HG03439 (cell line): Measurements from ENCODE around the gene ACVR1B.

Experiments
- ATAC-seq: cut with Tn5 transposase; IDR thresholded peaks from one replicate; pipeline ENCODE4 v1.9.1; 2021; ENCODE audit warnings: mild to moderate bottlenecking, moderate library complexity; ENCODE audit not compliant: unreplicated experiment

The ACVR1B gene

DNA sequence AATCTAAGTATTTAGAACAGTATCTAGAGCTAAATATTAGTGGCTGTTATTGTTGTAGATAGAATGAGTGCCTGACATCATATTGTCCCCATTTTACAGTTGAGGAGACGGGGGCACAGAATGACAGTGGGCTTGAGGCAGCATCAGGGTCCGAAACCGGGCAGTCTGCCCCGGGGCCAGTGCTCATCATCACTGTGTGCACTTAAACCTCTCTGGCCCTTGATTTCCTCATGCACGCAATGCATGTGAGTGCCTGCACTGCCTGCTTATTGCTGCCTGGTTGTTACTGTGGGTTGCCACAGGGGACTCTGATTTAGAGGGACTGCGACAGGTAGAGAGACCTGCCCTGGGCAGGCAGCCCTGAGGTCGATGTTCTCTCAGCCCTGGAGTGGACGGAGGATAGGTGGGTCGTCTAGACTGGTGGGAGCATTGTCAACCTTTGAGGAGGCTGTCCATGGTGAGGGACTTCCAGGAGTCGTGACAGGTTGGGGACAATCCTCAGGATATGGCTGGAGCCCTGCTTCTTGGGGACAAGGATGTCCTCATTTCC lies 34.4 kb upstream of the ACVR1B start:
- no peak for ATAC-seq

GRCh38 chr12:51917746-51918453 lies 33.6 kb upstream of the ACVR1B start:
- ATAC-seq, result no peak

DNA sequence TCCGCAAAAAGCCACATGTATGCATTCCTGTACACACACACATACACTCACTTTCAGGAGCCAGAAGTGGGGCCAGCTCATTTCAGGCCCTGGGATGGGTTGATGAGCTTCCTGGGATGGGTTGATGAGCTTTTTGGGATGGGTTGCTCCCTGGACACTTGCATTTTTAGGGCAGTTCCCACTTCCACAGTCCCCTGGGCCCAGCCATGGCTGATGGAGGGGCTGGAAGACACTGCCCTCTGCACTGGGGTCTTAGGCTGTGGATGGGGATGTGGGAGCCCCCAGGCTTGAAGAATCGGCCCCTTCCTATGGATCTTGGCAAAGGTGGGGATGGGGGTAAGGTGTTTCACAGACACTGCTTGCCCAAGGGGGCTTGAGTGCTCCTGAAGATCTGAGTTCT lies 31.5 kb upstream of the ACVR1B start:
- no peak for ATAC-seq

DNA sequence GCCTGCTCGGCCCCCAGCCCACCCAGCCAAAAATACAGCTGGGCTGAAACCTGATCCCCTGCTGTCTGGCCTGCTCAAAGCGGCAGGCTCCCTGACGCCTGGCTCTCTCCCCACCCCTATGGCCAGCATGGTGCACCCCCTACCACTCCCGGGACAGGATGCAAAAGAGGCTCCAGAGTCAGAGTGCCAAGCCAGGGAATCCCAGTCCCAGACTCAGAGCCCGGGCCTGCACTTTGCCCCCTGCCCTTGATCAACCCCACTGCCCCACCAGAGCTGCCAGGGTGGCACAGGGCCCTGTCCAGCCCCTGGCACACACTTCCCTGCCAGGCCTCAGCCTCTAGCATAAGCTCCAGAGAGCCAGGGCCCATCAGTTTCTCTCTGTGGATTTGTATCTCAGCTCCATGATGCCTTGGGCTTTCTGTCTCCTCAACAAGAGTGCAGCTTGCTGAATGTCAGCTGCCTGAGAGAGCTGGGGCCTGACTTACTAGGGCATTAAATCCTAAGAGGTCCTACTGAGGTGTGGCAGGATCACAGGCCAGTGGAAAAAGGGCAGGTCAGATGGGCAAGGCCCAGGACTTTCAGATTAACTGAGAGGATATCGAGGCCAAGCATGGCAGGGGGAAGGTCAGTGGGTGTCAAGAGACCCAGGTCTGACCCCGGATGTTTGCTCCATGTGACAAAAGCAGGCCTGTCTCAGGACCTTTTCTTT lies 30.3 kb upstream of the ACVR1B start:
- ATAC-seq, result no peak

GRCh38 chr12:51922146-51922545 lies 29.4 kb upstream of the ACVR1B start:
- no peak for ATAC-seq

GRCh38 chr12:51922762-51923505 lies 28.6 kb upstream of the ACVR1B start:
- ATAC-seq, result no peak

DNA sequence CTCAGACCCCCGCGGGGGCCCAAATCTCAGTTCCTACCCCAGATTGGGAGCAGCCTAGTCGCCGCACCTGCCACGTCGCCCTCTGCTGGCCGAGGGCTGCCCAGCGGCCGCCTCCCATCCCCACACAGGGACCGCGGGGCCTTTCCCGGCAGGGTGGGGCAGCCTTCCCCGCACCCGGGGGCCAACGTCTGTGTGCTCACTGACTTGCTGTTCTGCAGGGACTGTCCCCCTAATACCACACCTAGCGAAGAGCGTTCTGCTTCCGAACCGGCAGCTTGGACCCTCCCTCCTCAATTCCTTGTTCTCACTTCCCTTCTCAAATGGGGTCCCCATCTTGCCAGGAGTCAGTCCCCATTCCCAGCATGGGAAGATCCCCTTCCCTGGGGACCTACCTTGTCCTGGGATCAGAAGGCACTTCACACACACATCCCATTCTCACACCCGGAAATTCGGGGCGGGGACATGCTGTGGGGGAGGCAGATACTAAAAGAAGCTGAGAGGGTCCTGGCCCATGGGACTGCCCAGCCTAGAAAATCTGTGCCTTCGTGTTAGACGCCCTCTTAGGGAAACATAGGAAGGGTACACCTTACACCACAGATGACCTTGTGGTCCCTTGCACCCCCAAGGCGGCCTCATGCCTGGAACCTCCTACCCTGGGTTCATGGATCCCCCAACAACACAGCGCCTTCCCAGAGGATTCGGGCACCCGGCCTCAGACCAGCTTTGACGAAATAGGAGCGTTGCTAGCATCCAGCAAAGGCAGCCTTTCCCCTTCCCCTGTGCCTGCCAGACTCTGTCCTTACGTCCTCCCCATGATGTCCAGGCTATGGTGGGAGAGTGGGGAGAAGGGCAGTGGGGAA lies 27.8 kb upstream of the ACVR1B start:
- no peak for ATAC-seq

- ATAC-seq, result peak; percentile 44
Observed at GRCh38 chr12:51924551-51925319, 26.8 kb upstream of the ACVR1B start.

DNA sequence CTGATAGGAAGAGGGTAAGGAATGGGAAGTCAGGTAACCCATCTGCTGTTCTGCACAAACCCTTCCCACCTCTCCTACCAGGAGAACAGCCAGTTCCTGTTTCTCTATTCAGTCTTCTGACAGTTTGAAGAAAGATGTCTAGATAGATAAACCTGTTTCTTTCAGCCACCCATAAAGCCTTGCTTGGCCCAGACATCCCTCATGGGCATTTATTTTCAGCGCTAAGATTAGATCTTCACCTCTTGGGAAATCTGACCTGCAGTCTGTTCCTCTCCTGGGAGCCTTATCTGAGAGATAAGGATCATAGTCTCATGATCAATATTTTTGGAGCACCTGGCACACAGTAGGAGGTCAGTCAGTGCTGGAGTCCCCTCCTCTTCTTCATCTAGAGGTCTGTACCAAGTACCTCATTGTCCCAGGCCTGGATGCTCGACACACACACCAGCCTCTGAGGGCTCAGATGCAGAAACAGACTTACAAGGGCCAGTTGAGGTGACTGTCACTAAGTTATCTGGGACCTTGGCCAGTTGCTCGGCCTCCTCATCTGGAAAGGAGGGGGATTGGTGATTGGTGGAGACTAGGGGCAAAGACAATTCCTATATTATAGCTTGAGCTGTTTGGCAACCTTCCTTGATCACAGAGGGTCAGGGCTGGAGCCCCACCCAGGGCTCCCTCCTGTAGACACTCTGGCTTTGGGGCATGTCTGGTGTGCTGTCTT lies 26.0 kb upstream of the ACVR1B start:
- no peak for ATAC-seq

DNA sequence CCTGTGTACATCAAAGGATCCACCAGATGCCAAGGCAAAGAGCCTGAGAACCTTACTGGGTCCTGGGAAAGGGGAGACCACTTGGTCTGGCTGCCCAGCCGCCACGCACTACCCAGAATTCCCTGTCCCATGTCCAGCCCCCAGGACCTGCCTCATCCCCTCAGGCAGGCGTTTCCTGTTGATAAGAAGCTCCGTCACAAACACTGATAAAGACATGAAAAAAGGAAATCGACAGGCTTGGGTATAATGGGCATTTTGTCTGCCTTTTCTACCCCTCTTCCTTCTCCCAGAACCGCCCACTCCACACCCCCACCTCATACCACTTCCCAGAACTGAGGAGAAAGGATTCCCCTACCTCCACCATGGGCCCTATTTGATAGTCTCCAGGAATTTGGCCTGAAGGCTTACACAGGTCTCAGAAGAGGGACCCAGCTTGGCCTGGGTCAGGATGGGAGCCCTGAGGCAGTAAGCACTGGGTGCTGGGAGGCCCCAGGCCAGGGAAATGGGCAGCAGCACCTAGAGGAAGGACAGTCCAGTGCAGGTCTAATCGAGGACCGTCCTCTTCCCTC lies 25.4 kb upstream of the ACVR1B start:
- ATAC-seq, result no peak

- ATAC-seq, result no peak
Observed at GRCh38 chr12:51926718-51927117, 24.8 kb upstream of the ACVR1B start.

GRCh38 chr12:51932218-51933076 lies 19.1 kb upstream of the ACVR1B start:
- no peak for ATAC-seq

DNA sequence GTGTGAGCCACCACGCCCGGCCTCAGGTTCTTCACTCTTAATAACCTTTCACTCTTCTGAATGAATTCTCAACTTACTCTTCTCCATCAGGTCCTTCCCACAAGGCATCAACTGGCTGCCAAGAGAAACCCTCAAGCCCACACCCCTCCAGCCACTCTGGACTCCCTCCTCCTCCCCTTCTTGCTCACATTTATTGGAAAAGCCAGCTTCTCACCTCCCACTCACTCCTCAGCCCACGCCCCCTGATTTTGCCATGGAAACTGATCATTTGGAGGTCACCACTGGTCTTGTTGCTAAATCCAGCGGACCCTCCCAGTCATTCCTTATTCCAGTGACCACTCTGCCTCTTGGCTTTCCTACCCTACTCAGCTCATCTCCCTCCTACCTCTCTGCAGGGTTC lies 17.4 kb upstream of the ACVR1B start:
- ATAC-seq, result no peak

- no peak for ATAC-seq
Observed at GRCh38 chr12:51937926-51938325, 13.6 kb upstream of the ACVR1B start.

- ATAC-seq, result no peak
Observed at GRCh38 chr12:51938726-51939125, 12.8 kb upstream of the ACVR1B start.

DNA sequence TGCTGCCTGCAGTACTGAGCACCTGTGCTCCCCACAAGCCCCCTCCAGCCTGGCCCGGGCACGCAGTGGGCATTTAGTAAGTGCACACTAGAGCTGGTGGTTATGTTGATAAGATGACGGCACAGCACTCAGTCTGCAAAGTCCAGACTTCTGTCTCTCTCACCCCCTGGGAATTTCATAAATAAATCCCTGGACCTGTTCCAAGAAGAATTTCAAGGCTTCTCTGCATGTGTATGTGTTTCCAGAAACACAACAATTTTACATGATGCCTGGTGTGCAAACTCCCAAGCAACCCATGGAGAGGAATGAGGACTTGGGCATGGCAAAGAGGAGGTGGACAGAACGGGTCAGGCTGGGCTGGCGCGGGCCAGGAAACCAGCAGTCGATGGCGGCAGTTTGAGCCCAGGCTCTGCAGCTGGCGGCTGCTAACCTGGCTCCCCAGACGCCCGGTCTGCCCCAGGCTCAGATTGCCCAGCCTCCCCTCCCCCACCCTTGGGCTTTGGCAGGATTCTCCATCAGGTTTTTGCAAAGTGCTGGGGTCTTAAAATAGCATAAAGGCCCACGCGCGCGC lies 10.4 kb upstream of the ACVR1B start:
- ATAC-seq, result no peak

DNA sequence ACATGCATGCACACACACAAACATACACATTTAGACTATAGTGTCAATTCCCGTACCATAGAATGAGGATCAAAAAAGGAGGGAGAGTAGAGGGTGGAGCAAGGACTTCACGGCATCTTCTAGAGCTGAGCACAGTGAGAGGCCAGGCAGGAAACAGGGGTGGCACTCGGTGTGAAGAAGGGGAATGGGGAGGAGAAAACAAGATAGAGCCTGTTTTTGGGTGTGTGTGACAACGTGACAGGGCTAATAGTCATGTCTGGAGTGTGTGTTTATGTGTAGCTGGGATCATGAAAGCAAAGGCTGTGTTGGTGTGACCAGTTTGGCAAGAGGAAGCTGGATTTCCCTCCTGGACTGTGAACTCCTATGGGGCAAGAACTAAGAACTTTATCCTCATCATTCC lies 9.9 kb upstream of the ACVR1B start:
- no peak for ATAC-seq

DNA sequence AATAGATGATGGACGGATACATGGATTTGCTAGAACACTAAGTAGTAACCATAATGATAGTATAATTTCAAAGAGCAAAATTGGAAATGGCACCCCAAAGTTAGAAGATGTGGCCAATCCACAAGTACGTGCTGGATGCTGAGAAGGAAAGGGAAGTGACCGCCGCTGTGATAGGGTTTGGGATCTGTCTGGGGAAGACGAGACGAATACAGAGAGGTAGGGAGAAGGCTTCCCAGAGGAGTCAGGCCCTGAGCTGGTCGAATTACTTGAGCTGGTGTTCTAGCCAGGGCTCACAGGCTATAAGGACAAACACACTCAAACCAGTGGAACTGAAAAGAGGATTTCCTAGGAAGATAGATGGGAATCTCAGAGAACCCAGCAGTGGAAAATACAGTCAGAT lies 9.4 kb upstream of the ACVR1B start:
- no peak for ATAC-seq
